GM10847 (cell line): ENCODE measurements around the gene SLC24A3.

Experiments
- POLR2A ChIP-seq: IDR thresholded peaks from 2 replicates; pipeline ENCODE4 v1.6.1; 2011; ENCODE audit not compliant: insufficient read length; ENCODE audit errors: extremely low read depth

Gene SLC24A3

GRCh38 chr20:19730706-19731105, 518.3 kb downstream of the SLC24A3 start:
- no peak for TF ChIP-seq POLR2A

- TF ChIP-seq POLR2A, result no peak
These were observed 522.4 kb downstream of the SLC24A3 start for GRCh38 chr20:19734811-19735210.

- TF ChIP-seq POLR2A, result no peak
These were observed 523.0 kb downstream of the SLC24A3 start for GRCh38 chr20:19735446-19735845.

DNA sequence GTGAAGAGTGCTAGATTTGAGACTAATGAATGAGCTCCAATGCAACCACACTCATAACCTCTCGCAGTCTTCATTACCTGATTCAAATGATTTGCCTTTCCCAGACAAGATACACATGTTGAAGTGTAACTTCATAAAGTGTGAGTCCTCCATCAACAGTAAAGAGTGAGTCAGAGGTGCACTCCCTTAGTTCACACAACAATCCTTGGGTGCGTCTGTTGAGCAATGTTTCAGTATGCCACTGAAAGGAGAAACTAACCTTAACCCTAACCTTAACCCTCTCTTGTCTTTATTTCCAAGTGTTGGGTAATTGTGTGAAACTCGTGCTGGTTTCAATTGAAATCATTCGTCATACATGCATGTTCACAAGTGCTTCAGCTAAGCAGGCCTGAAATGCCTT, 524.6 kb downstream of the SLC24A3 start:
- TF ChIP-seq POLR2A, result no peak

DNA sequence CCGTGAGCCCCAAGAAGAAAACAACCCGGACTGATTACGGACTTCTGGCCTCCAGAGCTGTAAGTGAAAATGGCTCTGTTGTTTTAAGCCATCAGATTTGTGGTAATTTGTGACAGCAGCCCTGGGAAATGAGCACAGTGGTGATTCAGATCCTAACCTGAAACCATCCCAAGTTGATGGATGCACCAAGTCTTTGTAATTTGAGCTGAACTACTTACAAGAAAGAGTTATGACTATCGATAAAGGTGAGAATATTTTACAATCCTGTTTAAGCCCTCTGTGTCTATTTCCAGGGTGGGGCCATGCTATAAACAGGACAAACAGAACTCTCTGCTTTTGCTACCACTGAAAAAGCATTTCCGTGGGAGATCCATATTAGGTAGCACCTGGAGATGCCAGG, 526.5 kb downstream of the SLC24A3 start:
- TF ChIP-seq POLR2A, result no peak

GRCh38 chr20:19739351-19739750, 526.9 kb downstream of the SLC24A3 start:
- no peak for TF ChIP-seq POLR2A

DNA sequence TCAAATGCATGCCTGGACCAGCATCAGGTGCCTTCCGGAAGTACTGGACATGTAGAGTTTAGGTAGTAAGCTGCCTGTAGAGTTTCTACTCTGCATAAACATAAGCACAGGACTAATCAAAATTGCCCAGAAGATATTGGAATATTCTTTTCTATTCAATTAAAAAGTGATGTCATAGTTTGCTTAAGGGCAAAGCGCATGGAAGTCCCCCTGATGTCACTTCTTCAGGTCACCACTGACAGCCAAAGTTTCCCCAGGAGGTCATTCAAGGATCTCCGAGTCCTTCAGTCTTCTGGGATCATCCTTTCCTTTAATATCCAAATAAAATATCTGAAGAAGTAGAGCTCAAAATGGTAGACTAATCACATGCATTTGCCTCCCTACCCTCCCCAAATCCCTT, 528.1 kb downstream of the SLC24A3 start:
- TF ChIP-seq POLR2A, result no peak

DNA sequence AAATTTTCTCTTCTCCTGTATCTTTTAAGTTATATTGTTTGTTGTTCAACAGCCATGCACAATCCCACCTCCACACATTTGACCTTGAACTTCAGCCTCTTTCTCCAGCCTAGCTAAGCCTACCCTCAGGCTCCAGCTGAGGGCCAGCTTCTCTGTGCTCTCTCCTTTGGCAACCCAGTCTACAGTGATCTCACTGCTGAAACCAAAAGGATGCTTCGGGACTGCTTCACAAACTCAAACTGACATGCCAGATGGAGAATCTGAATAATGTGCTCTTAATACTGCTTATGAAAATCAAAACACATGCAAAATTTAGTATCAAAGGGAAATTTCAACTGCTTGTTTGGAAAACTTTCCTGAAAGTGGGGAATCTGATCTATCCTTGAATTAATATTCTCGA, 529.5 kb downstream of the SLC24A3 start:
- no peak for TF ChIP-seq POLR2A

DNA sequence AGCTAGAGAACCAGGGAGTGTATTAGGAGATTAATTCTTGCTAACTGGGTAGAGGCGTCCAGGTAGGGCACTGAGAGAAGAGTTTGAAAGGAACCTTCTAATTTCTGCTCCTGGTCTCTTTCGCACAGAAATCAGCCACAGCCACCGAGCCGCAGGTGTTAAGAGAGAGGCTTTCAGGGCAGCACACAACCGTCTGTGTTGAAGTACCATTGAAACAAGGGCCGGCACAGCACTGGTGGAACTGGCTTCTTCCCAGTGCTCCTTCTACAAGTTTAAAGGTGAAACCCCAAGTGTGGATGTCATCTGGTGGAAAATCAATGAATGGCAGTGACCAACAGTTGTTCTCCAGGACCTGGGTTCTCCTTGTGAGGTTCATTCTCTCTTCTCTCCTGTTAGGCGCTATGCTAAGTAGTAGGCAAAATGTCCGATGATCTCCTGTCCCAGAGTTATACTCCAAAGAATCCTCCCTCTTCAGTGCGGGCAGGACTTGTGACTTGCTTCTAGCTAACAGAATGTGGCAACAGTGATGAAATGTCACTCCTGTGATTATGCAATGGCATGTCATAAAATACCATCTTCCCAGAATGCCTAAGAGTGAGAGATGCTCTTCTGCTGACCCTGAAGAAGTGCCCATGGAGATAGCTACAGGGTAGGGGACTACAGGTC, 530.7 kb downstream of the SLC24A3 start:
- TF ChIP-seq POLR2A, result no peak

- no peak for TF ChIP-seq POLR2A
These were observed 531.2 kb downstream of the SLC24A3 start for GRCh38 chr20:19743640-19743995.

DNA sequence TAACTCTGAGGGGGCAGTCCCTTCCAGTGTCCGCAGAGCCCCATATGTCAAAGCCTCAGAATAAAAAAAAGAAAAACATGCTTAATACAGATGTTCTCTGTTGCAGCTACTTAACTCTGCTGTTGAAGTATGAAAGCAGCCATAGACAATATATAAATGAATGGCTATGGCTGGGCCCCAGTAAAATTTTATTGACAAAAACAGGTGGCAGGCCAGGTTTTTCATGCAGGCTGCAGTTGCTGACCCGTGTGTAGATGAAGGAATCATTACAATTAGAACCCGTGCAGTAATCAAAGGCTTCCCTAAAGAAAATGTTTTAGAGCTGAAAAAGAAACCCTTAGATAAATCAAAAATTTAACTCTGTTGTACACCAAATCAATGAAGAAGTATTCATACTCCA, 532.7 kb downstream of the SLC24A3 start:
- no peak for TF ChIP-seq POLR2A

DNA sequence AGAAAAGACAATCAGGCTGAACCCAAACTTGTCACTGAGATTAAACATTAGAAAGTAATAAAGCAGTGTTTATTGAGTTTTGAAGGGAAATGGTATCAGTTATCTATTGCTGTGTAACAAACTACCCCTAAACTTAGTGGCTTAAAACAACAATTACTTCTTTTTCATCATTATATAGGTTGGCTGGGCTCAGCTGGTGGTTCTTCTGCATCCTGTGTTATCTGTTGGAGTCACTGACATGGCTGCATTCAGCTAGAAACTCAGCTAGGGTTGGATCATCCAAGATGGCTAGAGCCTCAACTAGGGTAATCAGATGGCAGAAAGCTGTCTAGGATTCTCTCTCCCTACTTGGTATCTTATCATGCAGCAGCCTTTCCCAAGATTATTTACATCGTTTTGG, 533.1 kb downstream of the SLC24A3 start:
- no peak for TF ChIP-seq POLR2A

GRCh38 chr20:19746396-19746795, 534.0 kb downstream of the SLC24A3 start:
- TF ChIP-seq POLR2A, result no peak

GRCh38 chr20:19747903-19748302, 535.5 kb downstream of the SLC24A3 start:
- TF ChIP-seq POLR2A, result no peak

DNA sequence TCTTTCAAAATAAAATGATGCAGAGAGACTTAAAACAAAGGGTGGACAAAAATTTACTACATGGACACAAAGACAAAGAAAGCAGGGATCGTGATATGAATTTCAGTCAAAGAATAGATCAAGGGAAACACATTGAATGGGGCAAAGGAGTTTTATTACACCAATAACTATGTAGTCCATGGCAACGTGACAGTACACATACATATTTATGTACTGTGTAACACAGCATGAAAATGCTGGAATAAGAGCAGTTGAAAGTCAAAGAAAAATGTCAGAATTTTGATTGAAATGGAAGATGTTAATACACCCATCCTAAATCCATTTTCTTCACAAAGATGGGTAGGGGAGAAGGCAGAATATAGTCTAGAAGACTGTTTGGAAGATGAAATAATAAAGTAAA, 536.2 kb downstream of the SLC24A3 start:
- TF ChIP-seq POLR2A, result no peak

DNA sequence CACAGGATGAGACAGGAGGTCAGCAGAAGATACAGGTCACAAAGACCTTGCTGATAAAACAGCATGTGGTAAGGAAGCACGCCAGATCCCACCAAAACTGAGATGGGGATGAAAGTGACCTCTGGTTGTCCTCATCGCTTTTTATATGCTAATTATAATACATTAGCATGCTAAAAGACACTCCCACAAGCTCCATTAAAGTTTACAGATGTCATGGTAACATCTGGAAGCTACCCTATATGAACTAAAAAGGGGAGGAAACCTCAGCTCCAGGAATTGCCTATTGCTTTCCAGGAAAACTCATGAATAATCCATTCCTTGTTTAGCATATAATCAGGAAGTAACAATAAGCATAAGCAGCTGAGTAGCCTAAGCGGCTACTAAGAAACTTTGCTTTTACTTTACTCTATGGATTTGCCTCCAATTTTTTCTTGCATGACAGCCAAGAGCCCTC, 537.2 kb downstream of the SLC24A3 start:
- TF ChIP-seq POLR2A, result no peak

DNA sequence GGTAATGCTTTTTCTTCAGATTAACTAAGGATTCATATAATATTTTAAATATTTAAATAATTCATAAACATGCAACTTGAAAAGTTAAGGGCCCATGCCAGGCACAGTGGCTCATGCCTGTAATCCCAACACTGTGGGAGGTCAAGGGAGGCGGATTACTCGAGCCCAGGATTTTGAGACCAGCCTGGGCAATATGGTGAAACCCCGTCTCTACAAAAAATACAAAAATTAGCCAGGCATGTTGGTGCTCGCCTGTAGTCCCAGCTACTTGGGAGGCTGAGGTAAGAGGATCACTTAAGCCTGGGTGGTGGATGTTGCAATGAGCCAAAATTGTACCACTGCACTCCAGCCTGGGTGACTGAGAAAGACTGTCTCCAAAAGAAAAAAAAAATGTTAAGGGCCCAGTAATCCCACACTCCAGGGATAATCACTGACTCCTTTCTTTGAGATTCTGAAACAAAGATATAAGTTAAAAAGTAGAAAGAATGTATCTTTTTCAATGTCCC, 537.7 kb downstream of the SLC24A3 start:
- no peak for TF ChIP-seq POLR2A
